HFFc6 (cell line): ENCODE data around the gene PICK1. TPM values are rescaled to one million over a fixed set of nuclear protein-coding genes. Genes with fewer than 3 reads are reported as not detected.

Experiments
- DNase-seq: peaks from one replicate; pipeline ENCODE4 v3.0.0-alpha.2; 2018
- H3K27ac Mint-ChIP-seq: 2 replicates; pipeline ENCODE4 v1.8.0; 2020; ENCODE audit warnings: mild to moderate bottlenecking, mixed read lengths
- H3K27me3 Mint-ChIP-seq: 2 replicates; pipeline ENCODE4 v1.8.0; 2021; ENCODE audit warnings: mild to moderate bottlenecking, moderate library complexity, mixed read lengths; ENCODE audit not compliant: insufficient read depth
- H3K36me3 Mint-ChIP-seq: 2 replicates; pipeline ENCODE4 v1.8.0; 2021; ENCODE audit warnings: low read depth, mixed read lengths
- H3K4me1 Mint-ChIP-seq: 2 replicates; pipeline ENCODE4 v1.8.0; 2020; ENCODE audit warnings: low read depth, mixed read lengths
- H3K4me3 Mint-ChIP-seq: 2 replicates; pipeline ENCODE4 v1.8.0; 2020; ENCODE audit warnings: mild to moderate bottlenecking, moderate library complexity, mixed read lengths
- H3K9me3 Mint-ChIP-seq: 2 replicates; pipeline ENCODE4 v1.8.0; 2020; ENCODE audit warnings: mild to moderate bottlenecking, mixed read lengths
- total RNA-seq, 6 experiments: library from RNA; stranded (reverse); fragmentation: NEBNext Ultra II Directional; extraction: Animal tissue kit (Norgen Biotek cat#: 25700); gene quantifications; 2 replicates in 1 of 6; 3 replicates in 5 of 6; pipeline ENCODE4 v1.2.3, GENCODE V29; 2021
- TF ChIP-seq, protein P1 (sequence below): fragments of 200-600 bp; sonication (generic); IDR thresholded peaks from 2 replicates; pipeline ENCODE4 v1.5.0; 2021; ENCODE audit warnings: antibody characterized with exemption, mild to moderate bottlenecking

Gene PICK1
- total RNA-seq, 6 experiments from 2014 or later: 7.0 to 10.0 (median 7.7) TPM

DNA sequence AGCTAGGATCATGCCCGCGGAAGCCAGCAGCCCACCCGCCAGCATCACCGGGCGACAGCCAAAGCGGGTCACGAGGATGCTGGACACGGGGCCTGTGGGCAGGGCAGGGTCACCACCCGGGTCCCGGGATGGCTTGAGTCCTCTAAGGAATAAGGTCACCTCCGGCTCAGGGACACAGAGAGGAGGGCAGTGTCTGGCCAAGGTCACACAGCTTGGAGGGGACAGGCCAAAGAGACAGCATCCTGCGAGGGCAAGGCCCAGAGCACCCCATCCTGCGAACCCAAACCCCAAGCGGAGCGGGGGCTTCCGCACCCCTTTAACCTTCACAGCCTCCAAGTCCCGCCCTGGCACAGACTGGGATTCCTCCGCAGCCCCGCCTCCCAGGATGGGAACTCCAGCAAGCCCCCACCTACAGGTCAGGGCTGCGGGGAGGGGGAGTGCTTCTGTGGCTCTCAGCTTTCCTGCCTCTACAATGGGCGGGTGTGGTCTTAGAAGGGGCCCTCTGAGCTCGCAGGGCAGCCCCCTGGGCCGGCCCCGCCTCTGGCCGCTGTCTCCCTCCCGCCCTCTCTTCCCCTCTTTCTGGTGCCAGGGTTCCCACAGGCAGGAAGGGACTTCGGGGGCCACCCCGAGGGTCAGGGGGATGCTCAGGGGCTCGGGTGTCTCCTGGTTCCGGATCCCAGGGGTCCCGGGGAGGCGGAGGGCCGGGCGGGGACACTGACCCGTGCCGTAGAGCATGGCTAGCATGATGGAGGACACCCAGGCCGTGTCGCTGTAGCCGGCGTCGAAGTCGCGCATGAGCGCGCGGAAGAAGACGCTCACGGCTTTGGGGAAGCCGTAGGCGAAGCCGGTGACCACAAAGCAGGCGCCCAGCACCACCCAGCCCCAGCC, 25.0 kb downstream of the PICK1 start:
- Mint-ChIP-seq H3K27ac (no peak overlapping the region), H3K4me3 (no peak overlapping the region), H3K27me3 (peaks cover 12% of the 10 kb centered on the region; the same call in 1 of the 2 replicates), H3K36me3 (no peaks in the 10 kb centered on the region), H3K9me3 (no peaks in the 10 kb centered on the region), H3K4me1 (no peaks in the 10 kb centered on the region)
- DNase-seq: no peak
- TF ChIP-seq, protein P1, sequence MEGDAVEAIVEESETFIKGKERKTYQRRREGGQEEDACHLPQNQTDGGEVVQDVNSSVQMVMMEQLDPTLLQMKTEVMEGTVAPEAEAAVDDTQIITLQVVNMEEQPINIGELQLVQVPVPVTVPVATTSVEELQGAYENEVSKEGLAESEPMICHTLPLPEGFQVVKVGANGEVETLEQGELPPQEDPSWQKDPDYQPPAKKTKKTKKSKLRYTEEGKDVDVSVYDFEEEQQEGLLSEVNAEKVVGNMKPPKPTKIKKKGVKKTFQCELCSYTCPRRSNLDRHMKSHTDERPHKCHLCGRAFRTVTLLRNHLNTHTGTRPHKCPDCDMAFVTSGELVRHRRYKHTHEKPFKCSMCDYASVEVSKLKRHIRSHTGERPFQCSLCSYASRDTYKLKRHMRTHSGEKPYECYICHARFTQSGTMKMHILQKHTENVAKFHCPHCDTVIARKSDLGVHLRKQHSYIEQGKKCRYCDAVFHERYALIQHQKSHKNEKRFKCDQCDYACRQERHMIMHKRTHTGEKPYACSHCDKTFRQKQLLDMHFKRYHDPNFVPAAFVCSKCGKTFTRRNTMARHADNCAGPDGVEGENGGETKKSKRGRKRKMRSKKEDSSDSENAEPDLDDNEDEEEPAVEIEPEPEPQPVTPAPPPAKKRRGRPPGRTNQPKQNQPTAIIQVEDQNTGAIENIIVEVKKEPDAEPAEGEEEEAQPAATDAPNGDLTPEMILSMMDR: no peak

DNA sequence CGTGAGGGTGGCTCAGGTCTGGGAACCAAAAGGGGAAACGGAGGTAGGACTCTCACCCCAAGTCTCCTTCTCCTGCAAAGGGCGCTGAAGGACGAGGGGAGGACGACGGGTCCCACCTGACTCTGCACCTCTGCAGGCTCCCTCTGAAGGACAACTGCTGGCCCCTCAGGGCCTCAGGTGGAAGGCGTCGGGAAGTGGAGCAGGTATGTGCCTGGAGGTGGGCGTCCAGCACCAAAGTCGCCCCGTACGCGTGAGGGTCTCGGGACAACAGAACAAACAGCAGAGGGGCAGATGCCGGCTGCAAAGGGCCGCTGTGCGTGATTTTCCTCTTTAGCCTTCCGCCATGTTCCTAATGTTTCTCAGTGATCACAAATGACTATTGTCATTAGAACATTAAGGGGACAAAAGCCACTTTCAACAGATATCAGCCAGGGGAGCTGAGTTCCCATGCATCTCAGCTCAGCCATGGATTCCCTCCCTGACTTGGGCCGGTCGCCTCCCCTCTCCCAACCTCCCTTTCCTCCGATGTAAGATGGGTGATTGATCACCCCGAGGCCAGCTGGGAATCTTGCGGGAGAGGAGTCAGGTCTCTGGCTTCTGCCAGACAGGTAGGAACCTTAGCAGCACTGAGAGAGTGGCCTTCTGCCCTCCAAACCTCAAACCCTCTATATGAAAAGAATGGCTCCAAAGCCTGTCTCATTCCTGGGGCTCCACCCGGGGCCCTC, 25.9 kb downstream of the PICK1 start:
- H3K36me3 Mint-ChIP-seq: no peaks in the 10 kb centered on the region
- no peak for DNase-seq

DNA sequence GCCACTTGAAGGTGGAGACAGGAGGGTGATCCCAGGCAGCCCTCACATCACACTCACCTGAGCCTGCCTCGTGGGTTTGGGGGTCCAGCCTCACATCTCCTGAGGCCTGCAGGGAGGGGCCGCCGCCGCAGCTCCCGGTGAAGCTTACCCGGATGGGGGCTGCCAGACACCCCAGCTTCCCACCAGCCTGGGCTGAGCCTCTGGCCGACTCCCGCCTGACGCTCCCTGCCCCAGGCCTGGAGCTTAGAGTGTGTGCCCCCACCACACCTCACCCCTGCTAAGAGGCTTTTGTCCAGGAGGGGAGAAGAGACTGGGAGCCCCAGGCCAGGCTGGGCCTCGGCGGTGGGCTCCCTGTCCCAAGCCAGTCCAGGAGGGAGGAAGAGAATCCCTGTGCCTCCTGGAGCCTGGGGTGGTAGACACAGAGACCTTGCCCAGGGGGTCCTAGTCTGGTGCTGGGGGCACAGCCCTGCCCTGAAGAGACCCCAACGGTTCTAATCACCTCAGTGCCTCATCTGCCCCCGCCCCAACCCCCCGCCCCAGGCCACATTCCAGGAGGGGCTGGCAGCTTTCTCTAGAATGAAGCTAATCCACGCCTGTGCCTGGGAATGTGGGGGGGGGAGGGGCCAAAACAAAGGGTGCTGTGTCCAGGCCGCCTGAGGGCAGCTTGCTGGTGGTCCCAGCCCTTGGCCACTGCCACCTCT, 26.9 kb downstream of the PICK1 start, which contains the start of gene SLC16A8:
Gene SLC16A8 (minus strand): TSS at position 254 of the 701 bp plus-strand sequence. CDS start 1,311 bp downstream, outside the sequence.
- no peaks in the 10 kb centered on the region for H3K36me3 Mint-ChIP-seq
- no peak within 1 kb of the TSS for H3K4me3 Mint-ChIP-seq
- TF ChIP-seq, protein P1: no peak
- no peaks in the 10 kb centered on the region for H3K9me3 Mint-ChIP-seq
- no peak for DNase-seq
- H3K4me1 Mint-ChIP-seq: no peaks in the 10 kb centered on the region
- peaks cover 19% of the 10 kb centered on the region for H3K27me3 Mint-ChIP-seq
- no peak within 1 kb of the TSS for H3K27ac Mint-ChIP-seq

More for the DNA sequence above, 25.9 kb downstream of the PICK1 start:
- TF ChIP-seq, protein P1: no peak
- no peaks in the 10 kb centered on the region for H3K9me3 Mint-ChIP-seq
- no peak overlapping the region for H3K4me3 Mint-ChIP-seq
- H3K27me3 Mint-ChIP-seq: peaks cover 19% of the 10 kb centered on the region
- H3K27ac Mint-ChIP-seq: no peak overlapping the region
- no peaks in the 10 kb centered on the region for H3K4me1 Mint-ChIP-seq

- Mint-ChIP-seq H3K4me3 (no peak overlapping the region), H3K36me3 (no peaks in the 10 kb centered on the region), H3K9me3 (no peaks in the 10 kb centered on the region), H3K27me3 (peaks cover 18% of the 10 kb centered on the region), H3K27ac (no peak overlapping the region), H3K4me1 (no peaks in the 10 kb centered on the region)
- DNase-seq: no peak
- TF ChIP-seq, protein P1: no peak
These were observed 27.9 kb downstream of the PICK1 start for GRCh38 chr22:38085056-38085455.

- no peak for DNase-seq
- Mint-ChIP-seq H3K36me3 (no peaks in the 10 kb centered on the region), H3K27ac (no peak overlapping the region), H3K4me3 (no peak overlapping the region), H3K9me3 (no peaks in the 10 kb centered on the region), H3K4me1 (no peaks in the 10 kb centered on the region), H3K27me3 (peaks cover 21% of the 10 kb centered on the region)
- TF ChIP-seq, protein P1: no peak
These were observed 28.3 kb downstream of the PICK1 start for GRCh38 chr22:38085501-38085900.
